Natural killer cell (primary cell): ENCODE data around the gene HOMER1. TPM values are rescaled to one million over a fixed set of nuclear protein-coding genes. Genes with fewer than 3 reads are reported as not detected.

Source experiments
- ATAC-seq, 3 donors: fragments of 150-1000 bp in 2 of 3; fragments of 200-7000 bp in 1 of 3; cut with Tn5 transposase; 1 replicate in 1 of 3; 2 replicates in 2 of 3; pipeline ENCODE4 v1.10.0; 2021; ENCODE audit warnings: mild to moderate bottlenecking in 2 of 3, moderate library complexity in 2 of 3
- DNase-seq, 2 donors: peaks; one replicate each; pipeline versions ENCODE4 v3.0.0 to v3.0.0-alpha.2; 2013 to 2021; ENCODE audit warnings: mixed read lengths in 1 of 2
- H3K27ac ChIP-seq: one replicate; pipeline ENCODE4 v1.5.1; 2013; ENCODE audit warnings: mild to moderate bottlenecking, low read length
- H3K27me3 ChIP-seq: one replicate; pipeline ENCODE4 v1.6.1; 2013; ENCODE audit warnings: low read length; ENCODE audit not compliant: control insufficient read depth, insufficient read depth
- H3K36me3 ChIP-seq: one replicate; pipeline ENCODE4 v1.6.1; 2013; ENCODE audit warnings: low read length; ENCODE audit not compliant: control insufficient read depth, insufficient read depth
- H3K4me1 ChIP-seq: one replicate; pipeline ENCODE4 v1.6.1; 2013; ENCODE audit warnings: low read length; ENCODE audit not compliant: control insufficient read depth, insufficient read depth
- H3K4me3 ChIP-seq: one replicate; pipeline ENCODE4 v1.5.1; 2013; ENCODE audit warnings: low read length
- H3K9me3 ChIP-seq: one replicate; pipeline ENCODE4 v1.6.1; 2013; ENCODE audit warnings: low read length; ENCODE audit not compliant: control insufficient read depth, insufficient read depth
- H3K27ac Mint-ChIP-seq, 2 donors: one replicate each; pipeline ENCODE4 v1.8.0; 2022; ENCODE audit warnings: mild to moderate bottlenecking in 2 of 2, mixed read lengths in 2 of 2, moderate library complexity in 1 of 2
- H3K27me3 Mint-ChIP-seq, 2 donors: one replicate each; pipeline ENCODE4 v1.8.0; 2022; ENCODE audit warnings: low read depth in 2 of 2, mixed read lengths in 2 of 2
- H3K36me3 Mint-ChIP-seq: one replicate; pipeline ENCODE4 v1.8.0; 2022; ENCODE audit warnings: mixed read lengths
- H3K4me1 Mint-ChIP-seq, 2 donors: one replicate each; pipeline ENCODE4 v1.8.0; 2022; ENCODE audit warnings: mixed read lengths in 2 of 2
- H3K4me3 Mint-ChIP-seq: one replicate; pipeline ENCODE4 v1.8.0; 2022; ENCODE audit warnings: mild to moderate bottlenecking, moderate library complexity, mixed read lengths
- H3K9me3 Mint-ChIP-seq, 2 donors: one replicate each; pipeline ENCODE4 v1.8.0; 2022; ENCODE audit warnings: mixed read lengths in 2 of 2
- WGBS: methylation state at CpG from one replicate; pipeline ENCODE4 v1.1.7; 2013; ENCODE audit warnings: missing lambda C conversion rate; ENCODE audit not compliant: insufficient coverage; 5-methylcytosine and 5-hydroxymethylcytosine counted together
- intact Hi-C: fragments of 100-400 bp; cut with micrococcal nuclease; formaldehyde crosslinking; loops from one replicate; pipeline ENCODE4 v1.14.2; 2022
- total RNA-seq, 4 donors: library from RNA; stranded (reverse); fragments of 120-200 nt in 1 of 4; gene quantifications; one replicate each; pipeline versions ENCODE4 v1.2.3 to v1.2.4, GENCODE V29; 2013 to 2022
- TF ChIP-seq, protein P1 (sequence below): fragments of 200-600 bp; IDR thresholded peaks from one replicate; pipeline ENCODE4 v1.8.0; 2022; ENCODE audit warnings: antibody characterized with exemption

HOMER1 gene
- total RNA-seq, 3 donors from 2014 or later (not counting 1 experiment from before 2014, with no cell fraction given) = 3.1 to 5.4 (median 4.3) TPM

DNA sequence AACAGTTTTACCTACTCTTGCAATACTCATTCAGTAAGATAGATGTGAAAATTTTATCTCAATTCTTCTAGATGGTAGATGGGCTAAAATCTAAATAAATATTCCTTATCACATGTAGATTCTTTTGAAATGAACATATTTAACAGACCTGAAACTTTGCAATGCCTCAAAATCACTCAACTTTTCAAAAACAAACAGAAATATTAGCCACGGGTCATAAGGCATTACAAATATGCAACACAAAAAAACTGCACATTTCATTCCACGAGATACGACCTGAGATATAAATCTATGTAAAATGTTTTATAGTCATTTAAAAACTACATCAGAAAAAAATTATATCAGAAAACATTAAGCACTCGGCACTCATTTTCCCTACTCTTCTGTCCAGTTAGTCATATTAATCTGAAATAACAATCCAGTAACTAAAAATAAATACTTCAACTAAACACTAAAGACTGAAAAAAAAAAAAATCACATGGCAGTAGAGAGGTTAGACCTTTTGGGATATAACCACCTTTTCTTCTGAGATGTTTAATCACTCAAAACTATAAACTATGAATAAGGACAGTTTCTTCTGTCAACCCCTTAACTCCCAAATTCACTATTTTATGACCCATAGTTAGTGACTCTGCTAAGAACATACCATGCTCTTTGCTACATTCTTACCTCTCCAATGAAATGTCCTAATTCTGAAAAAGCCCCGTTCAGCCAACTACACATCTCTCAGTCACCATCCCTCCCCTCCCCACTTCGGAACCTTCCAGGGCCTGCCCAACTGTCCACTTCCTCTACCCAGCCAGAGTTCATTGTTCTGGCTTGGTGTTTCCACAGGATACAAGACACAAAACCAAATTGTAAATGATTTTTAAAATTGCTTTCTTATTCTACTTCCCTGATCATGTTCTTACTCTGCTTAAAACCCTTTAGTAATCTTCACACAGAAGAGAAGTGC lies 6.4 kb downstream of the HOMER1 start:
- ATAC-seq (no peak), DNase-seq (no peak)
- Mint-ChIP-seq H3K4me1 (peaks cover 5 to 10% of the 10 kb centered on the region in 2 donors), H3K27me3 (peaks cover 37 to 66% of the 10 kb centered on the region in 2 donors), H3K27ac (no peak overlapping the region), H3K4me3 (no peak overlapping the region), H3K9me3 (no peaks in the 10 kb centered on the region), H3K36me3 (no peaks in the 10 kb centered on the region)
- H3K9me3 ChIP-seq = no peaks in the 10 kb centered on the region
- H3K4me3 ChIP-seq = no peak overlapping the region
- TF ChIP-seq, protein P1, sequence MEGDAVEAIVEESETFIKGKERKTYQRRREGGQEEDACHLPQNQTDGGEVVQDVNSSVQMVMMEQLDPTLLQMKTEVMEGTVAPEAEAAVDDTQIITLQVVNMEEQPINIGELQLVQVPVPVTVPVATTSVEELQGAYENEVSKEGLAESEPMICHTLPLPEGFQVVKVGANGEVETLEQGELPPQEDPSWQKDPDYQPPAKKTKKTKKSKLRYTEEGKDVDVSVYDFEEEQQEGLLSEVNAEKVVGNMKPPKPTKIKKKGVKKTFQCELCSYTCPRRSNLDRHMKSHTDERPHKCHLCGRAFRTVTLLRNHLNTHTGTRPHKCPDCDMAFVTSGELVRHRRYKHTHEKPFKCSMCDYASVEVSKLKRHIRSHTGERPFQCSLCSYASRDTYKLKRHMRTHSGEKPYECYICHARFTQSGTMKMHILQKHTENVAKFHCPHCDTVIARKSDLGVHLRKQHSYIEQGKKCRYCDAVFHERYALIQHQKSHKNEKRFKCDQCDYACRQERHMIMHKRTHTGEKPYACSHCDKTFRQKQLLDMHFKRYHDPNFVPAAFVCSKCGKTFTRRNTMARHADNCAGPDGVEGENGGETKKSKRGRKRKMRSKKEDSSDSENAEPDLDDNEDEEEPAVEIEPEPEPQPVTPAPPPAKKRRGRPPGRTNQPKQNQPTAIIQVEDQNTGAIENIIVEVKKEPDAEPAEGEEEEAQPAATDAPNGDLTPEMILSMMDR = no peak
- H3K27me3 ChIP-seq = peaks cover 19% of the 10 kb centered on the region
- H3K36me3 ChIP-seq = no peaks in the 10 kb centered on the region
- H3K4me1 ChIP-seq = no peaks in the 10 kb centered on the region
- H3K27ac ChIP-seq = no peak overlapping the region
- 73% methylated on average over 4 of the region's 6 CpGs for WGBS
- intact Hi-C loops = no loop called here

DNA sequence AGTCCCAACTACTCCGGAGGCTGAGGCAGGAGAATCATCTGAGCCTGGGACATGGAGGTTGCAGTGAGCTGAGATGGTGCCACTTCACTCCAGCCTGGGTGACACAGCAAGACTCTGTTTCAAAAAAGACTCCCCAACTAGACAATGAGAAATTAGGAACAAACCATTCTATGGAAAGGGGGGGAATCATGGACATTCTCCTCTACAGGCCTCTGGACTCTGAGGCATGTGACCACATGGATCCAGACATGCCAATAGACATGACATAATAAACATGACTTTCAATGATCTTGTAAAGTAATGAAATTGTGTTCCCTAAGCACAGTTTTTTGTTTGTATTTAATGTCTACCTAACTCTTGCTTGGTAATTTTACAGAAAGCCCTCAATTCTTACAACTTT lies 8.8 kb downstream of the HOMER1 start:
- H3K9me3 Mint-ChIP-seq = no peaks in the 10 kb centered on the region
- no peaks in the 10 kb centered on the region for H3K36me3 Mint-ChIP-seq

DNA sequence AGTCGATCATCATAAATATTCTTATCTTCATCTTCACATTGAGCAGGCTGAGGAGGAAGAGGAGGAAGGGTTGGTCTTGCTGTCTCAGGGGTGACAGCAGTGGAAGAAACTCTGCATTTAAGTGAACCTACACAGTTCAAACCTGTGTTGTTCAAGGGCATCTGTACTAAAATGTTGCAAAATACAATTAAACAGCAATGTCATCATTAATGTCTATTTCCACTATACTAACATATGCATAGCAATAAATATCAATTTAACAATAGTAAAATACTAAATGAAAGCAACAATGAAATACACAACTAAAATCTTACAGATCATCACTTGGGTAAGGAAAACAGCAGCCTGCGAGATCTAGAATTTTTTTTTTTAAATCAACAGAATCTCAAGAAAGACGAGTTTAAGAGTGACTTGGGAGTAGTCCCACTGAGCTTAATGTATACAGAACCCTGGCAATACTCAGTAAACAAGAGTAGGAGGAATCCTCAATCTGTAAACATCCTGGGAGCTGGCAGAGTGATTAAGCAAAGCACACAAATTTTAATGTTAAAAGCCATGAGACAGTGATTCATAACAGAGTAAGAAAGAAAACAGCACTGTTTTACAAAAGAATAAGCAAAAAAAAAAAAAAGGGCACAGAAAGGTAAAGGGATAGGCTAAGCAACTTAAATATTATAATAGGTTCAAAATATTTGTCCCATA lies 10.0 kb downstream of the HOMER1 start:
- Histone ChIP-seq H3K4me1 (no peaks in the 10 kb centered on the region), H3K4me3 (no peak overlapping the region), H3K27me3 (no peaks in the 10 kb centered on the region), H3K27ac (no peak overlapping the region), H3K9me3 (no peaks in the 10 kb centered on the region), H3K36me3 (no peaks in the 10 kb centered on the region)
- peaks cover 20 to 34% of the 10 kb centered on the region in 2 donors for H3K27me3 Mint-ChIP-seq
- intact Hi-C loops = no loop called here
- TF ChIP-seq, protein P1 = no peak
- DNase-seq (no peak), ATAC-seq (no peak)
- H3K9me3 Mint-ChIP-seq = no peaks in the 10 kb centered on the region
- H3K27ac Mint-ChIP-seq = no peak overlapping the region
- H3K4me3 Mint-ChIP-seq = no peak overlapping the region
- no peaks in the 10 kb centered on the region for H3K36me3 Mint-ChIP-seq
- H3K4me1 Mint-ChIP-seq = no peaks in the 10 kb centered on the region
- WGBS = 63% methylated on average over 1 of the region's 3 CpGs

More for the DNA sequence above, 8.8 kb downstream of the HOMER1 start:
- Mint-ChIP-seq H3K4me1 (no peaks in the 10 kb centered on the region), H3K27me3 (peaks cover 22 to 46% of the 10 kb centered on the region in 2 donors), H3K4me3 (no peak overlapping the region), H3K27ac (no peak overlapping the region)
- TF ChIP-seq, protein P1 = no peak
- Histone ChIP-seq H3K9me3 (no peaks in the 10 kb centered on the region), H3K4me1 (no peaks in the 10 kb centered on the region), H3K27me3 (no peaks in the 10 kb centered on the region), H3K4me3 (no peak overlapping the region), H3K36me3 (no peaks in the 10 kb centered on the region), H3K27ac (no peak overlapping the region)
- intact Hi-C loops = no loop called here
- DNase-seq (no peak), ATAC-seq (no peak)
- WGBS = 100% methylated on average over 1 of the region's 1 CpG
